H1 (cell line): Measurements from ENCODE around the gene GPATCH2L.

Source experiments
- EP300 ChIP-seq, 2 experiments: IDR thresholded peaks; 1 replicate in 1 of 2; 2 replicates in 1 of 2; pipeline ENCODE4 v1.6.1; 2011 to 2012; ENCODE audit warnings: low read depth in 2 of 2, low read length in 2 of 2, mild to moderate bottlenecking in 2 of 2, borderline replicate concordance in 1 of 2, inconsistent platforms in 1 of 2, moderate library complexity in 1 of 2
- GTF2F1 ChIP-seq: IDR thresholded peaks from 2 replicates; pipeline ENCODE4 v1.6.1; 2012; ENCODE audit warnings: low read depth, low read length, improper control_type of control experiment, borderline replicate concordance
- JUND ChIP-seq: IDR thresholded peaks from 2 replicates; pipeline ENCODE4 v1.6.1; 2011; ENCODE audit warnings: mild to moderate bottlenecking, improper control_type of control experiment, low read length
- MAFK ChIP-seq: IDR thresholded peaks from 2 replicates; pipeline ENCODE4 v1.6.1; 2012; ENCODE audit warnings: low read depth, mild to moderate bottlenecking, improper control_type of control experiment, low read length
- SP2 ChIP-seq: IDR thresholded peaks from 2 replicates; pipeline ENCODE4 v1.6.1; 2012; ENCODE audit warnings: mild to moderate bottlenecking, low read length, inconsistent platforms
- TEAD4 ChIP-seq: IDR thresholded peaks from 2 replicates; pipeline ENCODE4 v1.6.1; 2012; ENCODE audit warnings: low read depth, low read length, inconsistent platforms, mixed read lengths
- TF ChIP-seq, protein P1 (sequence below), 3 experiments: IDR thresholded peaks; 1 replicate in 2 of 3; 2 replicates in 1 of 3; pipeline versions ENCODE4 v1.5.1 to v1.6.1; 2011; ENCODE audit warnings: low read length in 3 of 3, mild to moderate bottlenecking in 3 of 3, inconsistent platforms in 2 of 3, low read depth in 1 of 3, moderate library complexity in 1 of 3; ENCODE audit not compliant: insufficient read depth in 1 of 3; ENCODE audit errors: control extremely low read depth in 1 of 3

DNA sequence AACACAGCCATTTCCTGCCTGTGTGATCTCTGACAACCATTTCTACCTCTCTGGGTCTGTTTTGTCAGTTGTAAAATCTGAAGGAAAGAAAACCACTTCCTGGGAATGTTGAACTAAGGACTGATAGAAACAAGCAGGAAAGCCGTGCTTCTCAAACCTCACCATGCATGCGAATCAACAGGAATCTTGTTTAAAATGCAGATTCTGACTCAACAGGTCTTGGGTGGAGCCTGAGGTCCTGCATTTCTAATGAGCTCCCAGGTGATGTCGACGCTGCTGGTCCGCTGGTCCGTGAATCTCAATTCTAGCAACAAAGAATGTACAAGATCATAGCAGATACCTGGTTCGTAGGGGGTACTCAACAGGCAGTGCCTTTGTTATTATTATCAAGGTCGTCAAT, 38.0 kb upstream of the GPATCH2L start:
- TF ChIP-seq, protein P1, sequence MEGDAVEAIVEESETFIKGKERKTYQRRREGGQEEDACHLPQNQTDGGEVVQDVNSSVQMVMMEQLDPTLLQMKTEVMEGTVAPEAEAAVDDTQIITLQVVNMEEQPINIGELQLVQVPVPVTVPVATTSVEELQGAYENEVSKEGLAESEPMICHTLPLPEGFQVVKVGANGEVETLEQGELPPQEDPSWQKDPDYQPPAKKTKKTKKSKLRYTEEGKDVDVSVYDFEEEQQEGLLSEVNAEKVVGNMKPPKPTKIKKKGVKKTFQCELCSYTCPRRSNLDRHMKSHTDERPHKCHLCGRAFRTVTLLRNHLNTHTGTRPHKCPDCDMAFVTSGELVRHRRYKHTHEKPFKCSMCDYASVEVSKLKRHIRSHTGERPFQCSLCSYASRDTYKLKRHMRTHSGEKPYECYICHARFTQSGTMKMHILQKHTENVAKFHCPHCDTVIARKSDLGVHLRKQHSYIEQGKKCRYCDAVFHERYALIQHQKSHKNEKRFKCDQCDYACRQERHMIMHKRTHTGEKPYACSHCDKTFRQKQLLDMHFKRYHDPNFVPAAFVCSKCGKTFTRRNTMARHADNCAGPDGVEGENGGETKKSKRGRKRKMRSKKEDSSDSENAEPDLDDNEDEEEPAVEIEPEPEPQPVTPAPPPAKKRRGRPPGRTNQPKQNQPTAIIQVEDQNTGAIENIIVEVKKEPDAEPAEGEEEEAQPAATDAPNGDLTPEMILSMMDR (IDR thresholded peaks at IDR 0.05; ENCODE audit: control extremely low read depth in 1 of 3, insufficient read depth in 1 of 3, low read depth in 1 of 3, low read length in 3 of 3): no peak
- TF ChIP-seq JUND: no peak
- TF ChIP-seq TEAD4: no peak
- no peak for TF ChIP-seq EP300 (IDR thresholded peaks at IDR 0.05; ENCODE audit: borderline replicate concordance in 1 of 2, low read depth in 2 of 2, low read length in 2 of 2)
- no peak for TF ChIP-seq SP2
- TF ChIP-seq GTF2F1: no peak
- no peak for TF ChIP-seq MAFK
